Activated CD4-positive, alpha-beta T cell treated with anti-CD3 and anti-CD28 coated beads, Interleukin-10, Interleukin-2, amounts not matched to agents 100 ng/mL and 50 ng/mL, durations not matched to agents 16 hours and 8 hours (primary cell): ENCODE data around the gene AVL9.
"Not testable (repeated sequence)": the region's sequence is repeated elsewhere in the genome, so short reads cannot be mapped to it uniquely, and the experiment has no call there.

Source experiments
- DNase-seq: peaks from one replicate; pipeline ENCODE4 v3.0.0-alpha.2; 2020

Gene AVL9

DNA sequence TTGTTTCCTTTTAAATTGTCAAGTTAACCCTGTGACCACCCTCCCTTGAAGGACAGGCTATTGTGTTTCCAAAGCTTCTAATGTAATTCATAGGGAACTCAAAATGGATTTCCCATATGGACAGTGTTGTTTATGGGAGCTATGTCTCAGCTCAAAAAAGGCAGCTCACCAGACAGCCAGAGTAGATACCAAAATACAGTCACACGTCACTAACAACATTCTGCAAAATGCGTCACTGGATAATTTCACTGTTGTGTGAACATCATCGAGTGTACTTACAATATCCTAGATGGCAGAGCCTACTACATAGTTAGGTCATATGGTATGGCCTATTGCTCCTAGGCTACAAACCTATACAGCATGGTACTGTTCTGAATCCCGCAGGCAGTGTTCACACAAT, 97.4 kb downstream of the AVL9 start:
- DNase-seq = no peak

DNA sequence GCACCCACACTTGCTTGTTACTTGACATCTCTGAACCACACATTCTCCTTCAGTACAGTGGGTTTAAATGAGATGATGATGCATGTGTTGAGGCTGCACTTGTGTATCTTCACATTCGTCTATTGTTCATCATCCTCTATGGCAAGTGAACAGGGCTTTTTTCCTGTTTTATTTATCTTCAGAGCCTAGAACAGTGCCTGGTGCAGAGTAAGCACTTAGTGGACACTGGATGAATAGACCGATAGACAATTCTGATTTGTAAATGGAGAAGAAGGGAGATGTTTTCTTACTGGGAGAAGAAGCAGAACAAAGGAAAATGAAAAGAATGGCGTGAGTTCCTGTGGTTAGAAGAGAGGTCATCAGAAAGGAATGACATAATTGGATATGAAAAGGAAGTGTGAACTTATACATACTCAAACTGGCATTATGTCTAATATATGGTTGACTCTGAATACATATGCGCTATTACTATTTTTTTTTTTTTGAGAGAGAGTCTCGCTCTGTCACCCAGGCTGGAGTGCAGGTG, 99.7 kb downstream of the AVL9 start:
- DNase-seq = no peak

DNA sequence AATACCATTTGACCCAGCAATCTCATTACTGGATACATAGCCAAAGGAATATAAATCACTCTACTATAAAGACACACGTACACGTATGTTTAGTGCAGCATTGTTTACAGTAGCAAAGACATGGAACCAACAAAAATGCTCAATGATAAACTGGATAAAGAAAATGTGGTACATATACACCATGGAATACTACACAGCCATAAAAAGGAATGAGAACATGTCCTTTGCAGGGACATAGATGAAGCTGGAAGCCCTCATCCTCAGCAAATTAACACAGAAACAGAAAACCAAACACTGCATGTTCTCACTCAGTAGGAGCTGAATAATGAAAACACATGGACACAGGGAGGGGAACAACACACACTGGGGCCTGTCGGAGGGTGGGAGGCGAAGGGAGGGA, 105.9 kb downstream of the AVL9 start:
- not testable (repeated sequence) for DNase-seq

DNA sequence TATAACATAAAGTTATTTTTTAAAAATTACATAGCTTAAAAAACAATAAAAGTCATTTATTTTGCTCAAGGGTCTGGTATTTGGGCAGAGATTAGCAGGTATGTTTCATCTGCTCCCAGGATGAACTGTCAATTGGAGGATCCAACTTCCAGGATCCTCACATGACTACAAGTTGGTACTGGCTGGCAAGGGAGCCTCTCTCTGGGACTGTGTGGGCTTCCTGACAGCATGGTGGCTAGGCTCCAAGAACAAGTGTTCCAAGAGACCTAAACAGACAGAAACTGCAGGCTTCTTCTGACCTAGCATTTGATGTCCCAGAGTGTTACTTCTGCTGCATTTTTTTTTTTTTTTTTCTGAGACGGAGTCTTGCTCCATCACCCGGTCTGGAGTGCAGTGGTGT, 107.2 kb downstream of the AVL9 start:
- DNase-seq = no peak

DNA sequence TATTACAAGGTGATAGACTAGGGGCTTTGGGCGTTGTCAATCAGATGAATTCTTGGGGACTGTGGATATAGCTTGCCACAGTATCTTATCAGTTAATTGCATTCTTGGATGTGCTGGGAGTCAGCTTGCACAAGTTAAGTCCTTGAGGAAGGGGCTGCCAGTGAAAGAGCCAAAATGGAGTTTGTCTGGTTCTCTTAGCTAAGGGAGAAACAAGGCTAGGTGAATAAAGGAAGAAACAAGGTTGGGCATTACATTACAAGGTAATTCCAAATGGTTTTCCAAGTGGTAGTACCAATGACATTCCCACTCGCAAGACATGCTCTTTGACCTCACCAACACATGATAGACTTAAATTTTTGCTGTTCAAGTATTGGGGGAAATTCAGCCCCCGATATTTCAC, 108.2 kb downstream of the AVL9 start:
- not testable (repeated sequence) for DNase-seq

DNA sequence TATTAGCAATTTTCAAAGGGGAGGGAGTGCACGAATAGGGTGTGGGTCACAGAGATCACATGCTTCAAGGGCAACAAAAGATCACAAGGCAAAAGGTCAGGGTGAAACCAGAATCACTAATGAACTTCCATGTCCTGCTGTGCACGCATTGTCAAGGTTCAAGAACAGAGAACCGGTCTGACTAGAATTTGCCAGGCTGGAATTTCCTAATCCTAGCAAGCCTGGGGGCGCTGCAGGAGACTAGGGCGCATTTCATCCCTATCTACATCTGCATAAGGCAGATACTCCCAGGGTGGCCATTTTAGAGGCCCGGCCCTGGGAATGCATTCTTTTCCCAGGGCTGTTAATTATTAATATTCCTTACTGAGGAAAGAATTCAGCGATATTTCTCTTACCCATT, 108.8 kb downstream of the AVL9 start:
- DNase-seq = not testable (repeated sequence)

DNA sequence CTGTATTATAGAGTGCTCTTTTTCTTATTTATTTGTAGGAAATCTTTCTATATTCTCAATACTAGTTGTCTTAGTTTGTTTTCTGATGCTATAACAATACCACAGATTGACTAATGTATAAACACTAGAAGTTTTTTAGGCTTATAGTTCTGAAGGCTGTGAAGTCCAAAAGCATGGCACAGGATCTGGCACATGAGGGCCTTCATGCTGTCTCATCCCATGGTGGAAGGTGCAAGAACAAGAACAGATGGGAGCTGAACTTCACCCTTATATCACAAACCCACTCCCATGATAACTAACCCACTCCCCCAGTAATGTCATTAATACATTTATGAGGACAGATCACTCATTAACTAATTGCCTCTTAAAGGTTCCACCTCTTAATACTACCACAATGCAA, 109.7 kb downstream of the AVL9 start:
- no peak for DNase-seq

DNA sequence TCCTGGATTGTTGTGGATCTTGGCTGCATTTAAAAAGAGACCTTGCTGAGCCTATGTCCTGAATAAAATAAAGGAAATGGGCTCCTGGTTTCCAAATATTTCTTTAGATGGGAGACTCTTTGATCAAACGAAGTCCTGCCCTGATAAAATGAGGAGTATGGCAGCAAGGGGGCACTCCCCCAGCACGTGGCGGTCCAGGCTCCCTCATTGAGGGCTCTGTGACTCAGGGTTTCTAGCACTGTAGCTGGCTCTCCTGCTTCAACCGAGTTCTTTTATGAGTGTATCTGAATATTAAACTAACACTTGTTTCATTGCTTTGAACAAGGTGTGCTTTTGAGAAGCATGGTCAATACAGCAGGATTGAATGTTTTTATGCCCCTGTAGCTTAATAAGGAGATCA, 114.2 kb downstream of the AVL9 start:
- no peak for DNase-seq

DNA sequence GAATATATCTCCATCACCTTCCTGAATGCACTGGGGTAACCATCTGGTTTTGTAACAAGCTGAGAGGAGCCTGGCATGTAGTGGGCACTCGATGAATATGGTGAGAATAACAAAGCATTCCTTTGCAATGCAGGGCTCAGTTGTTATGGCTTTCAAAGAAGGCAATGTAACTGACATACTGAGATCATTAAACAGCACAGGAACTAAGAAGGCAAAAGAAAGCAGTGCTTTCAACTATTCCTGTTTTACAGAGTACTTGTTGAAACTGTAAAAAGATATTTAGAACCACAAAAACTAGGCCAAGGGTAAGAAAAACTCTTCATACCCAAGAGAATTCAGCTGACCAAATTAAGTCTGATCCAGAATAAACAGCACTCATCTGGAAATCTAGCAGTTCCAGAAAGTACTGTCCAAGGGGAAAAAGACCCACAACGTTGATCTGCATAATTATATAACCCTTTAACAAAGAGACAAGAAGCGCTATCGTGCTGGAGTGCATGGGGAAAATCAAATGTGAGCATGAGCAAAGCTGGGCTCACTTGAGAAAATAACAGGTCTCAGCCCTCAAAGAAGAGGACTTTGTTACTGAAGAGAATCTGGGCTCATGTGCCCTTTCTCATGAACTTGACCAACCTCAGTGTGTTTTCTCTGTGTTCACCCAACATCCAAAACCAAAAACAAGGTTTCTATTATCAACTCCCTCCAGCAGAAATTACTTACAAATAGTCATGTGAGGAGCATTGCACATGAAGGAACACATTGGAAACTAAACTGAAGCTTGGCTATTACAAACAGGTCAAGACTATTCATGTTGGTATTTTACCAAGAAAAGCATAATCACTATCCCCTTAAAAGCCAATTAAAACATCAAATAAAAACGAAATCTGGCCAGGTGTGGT, 116.2 kb downstream of the AVL9 start:
- DNase-seq = no peak

DNA sequence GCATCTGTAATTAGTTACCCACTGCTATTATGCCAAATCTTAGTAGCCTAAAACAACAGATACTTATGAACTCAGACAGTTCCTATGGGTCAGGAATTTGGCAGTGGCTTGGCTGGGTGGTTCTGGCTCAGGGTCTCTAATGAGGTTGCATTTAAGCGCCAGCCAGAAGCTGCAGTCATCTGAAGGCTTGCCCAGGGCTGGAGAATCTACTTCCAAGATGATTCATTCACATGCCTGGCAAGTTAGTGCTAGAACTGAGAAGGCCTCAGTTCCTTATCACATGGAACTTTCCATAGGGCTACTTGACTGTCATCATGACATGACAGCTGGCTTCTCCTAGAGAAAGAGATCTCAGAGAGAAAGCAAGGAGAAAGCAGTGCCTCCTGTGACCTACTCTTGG, 121.3 kb downstream of the AVL9 start:
- no peak for DNase-seq

DNA sequence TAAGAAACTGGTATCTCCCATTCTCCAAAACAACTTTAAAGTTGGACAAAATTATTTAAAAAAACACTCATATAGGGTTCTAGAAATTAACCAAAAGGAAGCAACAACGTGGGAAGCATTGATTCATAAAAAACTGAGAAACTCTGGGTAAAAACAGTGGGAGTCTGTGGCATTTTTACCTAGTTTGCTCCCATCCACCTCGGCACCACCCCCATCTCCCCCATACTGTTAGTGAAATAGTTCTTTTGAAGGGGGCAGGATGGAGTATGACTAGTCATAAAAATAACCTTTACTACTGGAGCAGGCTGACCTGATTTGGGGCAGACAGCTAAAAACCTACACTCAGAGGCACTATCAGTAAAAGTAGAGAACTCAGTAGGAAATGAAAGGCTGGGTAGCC, 123.2 kb downstream of the AVL9 start:
- peak; percentile 13 for DNase-seq

DNA sequence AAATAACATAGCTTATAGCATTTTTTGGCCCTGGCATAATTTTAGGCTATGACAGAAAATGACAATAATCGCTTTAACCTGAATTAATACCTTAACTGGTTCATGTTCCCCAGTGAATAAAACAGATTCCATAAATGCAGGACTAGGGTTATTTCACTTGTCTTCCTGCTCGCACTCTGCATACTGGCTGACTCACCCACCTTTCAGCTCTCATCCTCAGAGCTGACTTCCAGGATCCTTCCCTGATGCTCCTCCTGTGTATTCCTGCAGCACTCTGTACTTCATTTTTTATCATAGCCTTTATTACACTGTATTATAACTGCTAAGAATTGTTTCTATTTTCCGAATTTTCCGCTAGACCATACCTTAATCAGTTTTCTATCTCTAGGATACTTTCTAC, 123.7 kb downstream of the AVL9 start:
- DNase-seq = no peak

DNA sequence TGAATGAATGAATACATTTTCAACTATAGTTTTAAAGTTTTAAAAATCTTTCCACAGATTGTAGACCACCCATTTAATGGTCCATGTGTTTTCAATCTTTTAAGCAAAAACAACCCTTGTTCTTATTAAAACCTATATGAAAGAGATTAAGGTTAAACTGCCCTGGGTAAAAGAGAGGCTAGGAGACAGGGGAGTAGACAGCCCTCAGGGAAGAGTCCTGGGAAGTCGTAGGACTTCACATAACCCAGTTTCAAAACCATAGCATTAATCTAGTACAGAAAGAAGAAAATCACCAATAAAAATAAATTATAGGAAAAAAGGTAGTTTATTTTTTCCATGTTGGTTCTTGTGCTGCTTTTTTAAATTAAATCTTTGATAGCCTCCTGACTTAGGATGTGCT, 124.1 kb downstream of the AVL9 start:
- DNase-seq = not testable (repeated sequence)

DNA sequence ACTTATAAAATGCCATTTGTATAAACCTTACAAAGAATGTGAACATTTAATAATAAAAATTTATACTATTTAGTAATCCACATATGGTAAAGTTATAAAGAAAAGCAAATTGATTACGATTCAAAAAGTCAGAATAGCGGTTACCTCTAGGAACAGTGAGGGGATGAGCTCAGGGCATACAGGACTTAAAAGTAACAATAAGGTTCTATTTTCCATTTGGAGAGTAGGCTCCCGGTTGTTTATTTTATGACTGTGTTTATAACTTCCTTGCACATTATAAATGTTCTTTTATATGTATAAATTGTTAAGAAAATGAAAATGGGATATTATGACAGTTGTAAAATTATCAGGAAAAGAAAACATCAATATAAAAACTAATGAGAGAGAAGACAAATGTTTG, 135.7 kb downstream of the AVL9 start:
- DNase-seq = no peak

DNA sequence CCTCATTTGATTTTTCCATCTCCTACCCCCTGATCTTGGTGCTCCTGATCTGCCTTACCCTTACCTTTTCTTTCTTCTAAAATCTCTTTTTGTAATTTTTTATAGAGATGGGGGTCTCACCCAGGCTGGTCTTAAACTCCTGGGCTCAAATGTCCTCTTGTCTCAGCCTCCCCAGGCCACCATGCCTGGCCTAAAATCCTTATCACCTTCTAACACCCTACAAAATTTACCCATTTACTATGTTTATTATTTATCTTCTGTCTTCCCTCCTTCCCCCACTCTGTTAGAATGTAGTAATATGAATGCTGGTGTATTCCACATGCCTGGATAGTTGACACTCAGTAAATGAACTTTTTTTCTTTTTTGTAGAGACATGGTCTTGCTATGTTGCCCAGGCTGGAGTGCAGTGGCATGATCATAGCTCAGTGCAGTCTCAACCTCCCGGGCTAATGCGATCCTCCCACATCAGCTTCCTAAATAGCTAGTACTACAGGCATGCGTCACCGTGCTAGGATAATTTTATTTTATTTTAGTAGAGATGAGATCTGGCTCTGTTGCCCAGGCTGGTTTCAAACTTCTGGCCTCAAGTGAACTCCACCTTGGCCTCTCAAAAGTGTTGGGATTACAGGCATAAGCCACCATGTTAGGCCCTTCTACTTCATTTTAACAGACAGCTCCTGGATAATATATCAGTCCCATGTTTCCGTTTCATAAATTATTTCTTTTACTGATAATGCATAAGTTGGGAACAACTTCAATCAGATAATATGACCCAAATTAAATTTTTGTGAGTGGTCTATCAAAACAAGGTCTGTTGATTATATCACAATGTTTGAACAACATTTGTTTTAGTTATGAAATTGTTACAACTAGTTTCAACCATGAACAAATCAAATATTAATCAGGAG, 136.6 kb downstream of the AVL9 start:
- not testable (repeated sequence) for DNase-seq

DNA sequence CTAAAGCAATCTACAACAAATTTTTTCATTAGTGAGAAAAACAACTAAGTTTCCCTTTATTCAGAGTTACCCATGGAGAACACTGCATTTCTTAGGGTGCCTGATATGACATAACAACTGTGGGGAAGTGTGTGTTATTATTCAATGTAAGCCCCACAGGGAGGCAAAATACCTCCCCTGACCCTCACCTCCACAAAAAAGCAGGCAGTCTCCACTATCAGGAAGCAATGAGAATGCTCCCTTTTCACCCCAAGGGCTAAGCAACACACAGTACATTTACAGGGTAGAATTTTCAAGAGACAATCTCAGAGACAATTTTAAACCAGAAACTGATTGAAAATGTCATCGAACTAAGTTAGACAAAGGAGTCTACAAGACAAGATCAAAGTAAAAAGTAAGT, 138.2 kb downstream of the AVL9 start:
- not testable (repeated sequence) for DNase-seq

DNA sequence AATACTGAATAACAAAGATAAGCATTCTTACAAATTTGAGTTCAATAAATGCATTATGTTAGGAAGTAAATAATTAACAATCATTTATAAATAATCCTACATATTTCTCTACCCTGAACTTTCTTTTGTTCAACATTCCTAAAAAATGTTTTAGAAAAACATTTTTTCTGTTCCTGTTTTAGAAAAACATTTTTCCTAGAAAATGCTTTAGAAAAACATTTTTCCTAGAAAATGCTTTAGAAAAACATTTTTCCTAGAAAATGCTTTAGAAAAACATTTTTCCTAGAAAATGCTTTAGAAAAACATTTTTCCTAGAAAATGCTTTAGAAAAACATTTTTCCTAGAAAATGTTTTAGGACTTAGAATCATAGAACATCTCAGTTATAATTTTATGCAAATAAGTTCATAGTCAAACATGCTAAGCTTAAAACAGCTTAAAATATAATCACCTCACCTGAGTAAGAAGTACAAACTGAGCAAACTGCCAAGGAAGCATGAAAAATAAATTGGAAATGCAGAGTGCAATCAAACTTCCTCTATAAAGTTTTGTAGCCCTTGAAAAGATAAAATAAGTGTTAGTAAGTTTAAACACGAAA, 139.6 kb downstream of the AVL9 start:
- DNase-seq = not testable (repeated sequence)

DNA sequence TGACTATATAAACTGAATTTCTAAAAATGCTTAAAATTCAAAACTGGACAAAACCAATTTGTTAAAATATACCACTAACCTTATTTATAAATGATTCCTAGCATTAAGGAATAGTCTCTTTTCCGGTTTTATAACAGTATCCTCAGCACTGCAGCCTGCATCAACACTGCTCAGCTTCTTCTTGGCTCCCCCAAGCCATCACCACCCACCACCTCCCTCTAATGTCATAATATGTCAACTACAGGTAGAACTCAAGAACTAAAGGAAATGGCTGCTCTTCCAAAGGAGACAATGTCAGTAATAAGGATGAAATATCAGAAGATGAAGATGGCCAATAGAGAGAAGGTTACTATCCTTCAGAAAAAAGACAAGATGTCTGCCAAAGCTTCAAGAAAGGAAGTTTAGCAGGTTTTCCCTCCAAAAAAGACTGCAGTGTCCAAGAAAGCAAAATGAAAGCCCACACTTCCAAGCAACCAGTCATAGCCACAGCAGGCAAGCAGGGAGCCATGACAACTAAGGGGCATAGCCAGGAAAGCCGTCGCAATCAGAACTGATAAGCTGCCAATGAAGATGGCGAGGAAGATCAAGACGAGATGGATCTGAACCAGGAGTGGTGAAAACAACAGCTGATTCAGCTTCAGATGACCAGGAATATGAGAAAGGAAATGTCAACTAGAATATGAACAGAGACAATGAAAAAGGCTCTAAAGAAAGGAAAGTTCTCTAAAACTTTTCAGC, 141.6 kb downstream of the AVL9 start:
- not testable (repeated sequence) for DNase-seq

DNA sequence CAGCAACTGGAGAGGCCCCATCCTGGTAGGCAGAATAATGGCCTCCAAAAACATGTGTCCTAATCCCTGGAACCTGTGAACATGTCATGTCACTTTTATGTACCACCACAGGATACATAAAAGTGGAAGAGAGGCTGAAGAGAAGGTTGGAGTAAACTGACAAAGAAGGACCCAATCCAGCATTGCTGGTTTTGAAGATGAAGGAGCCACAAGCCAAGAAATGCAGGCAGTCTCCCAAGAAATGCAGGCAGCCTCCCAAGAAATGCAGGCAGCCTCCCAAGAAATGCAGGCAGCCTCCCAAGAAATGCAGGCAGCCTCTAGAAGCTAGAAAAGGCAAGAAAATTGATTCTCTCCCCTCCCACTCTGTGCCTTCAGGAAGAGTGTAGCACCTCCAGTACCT, 142.3 kb downstream of the AVL9 start:
- DNase-seq = not testable (repeated sequence)
